Measurements from ENCODE around the gene IVD. TPM values are rescaled to one million over a fixed set of nuclear protein-coding genes. Genes with fewer than 3 reads are reported as not detected.

The IVD gene
- total and polyA plus RNA-seq, 7 experiments from 2014 or later, result 27.1 to 81.8 (median 50.4) TPM

GRCh38 chr15:40435023-40435709, 29.6 kb downstream of the IVD start:
- CTCF ChIA-PET, result interaction anchor here (0.5 to 1.0 kb wide), 2 partner anchors 98 to 590 kb away, joined by 3 read pairs; no protein-coding TSS in a partner anchor
- DNase-seq (no peak), ATAC-seq (no peak)
- Mint-ChIP-seq H3K27me3 (peaks cover 15 to 76% (median 27%) of the 10 kb centered on the region in 5 donors), H3K27ac (peak overlapping the region in 2 of 9 donors; percentile 50 to 51), H3K36me3 (peaks cover 0 to 6% (median 0%) of the 10 kb centered on the region in 5 donors), H3K4me1 (peaks cover 22 to 40% (median 32%) of the 10 kb centered on the region in 7 donors), H3K4me3 (peak overlapping the region in 9 of 10 donors; percentile 72 to 84 (median 76)), H3K9me3 (no peaks in the 10 kb centered on the region)
- intact Hi-C loops (cut with micrococcal nuclease), result no loop called here
- Histone ChIP-seq H3K27ac (ENCODE audit: low read depth, low read length) (no peak overlapping the region), H3K9me3 (ENCODE audit: control insufficient read depth in 2 of 3, low read length in 3 of 3) (no peaks in the 10 kb centered on the region), H3K27me3 (ENCODE audit: control insufficient read depth in 2 of 2, insufficient read depth in 2 of 2, low read length in 2 of 2) (peaks cover 0 to 5% of the 10 kb centered on the region in 2 donors), H3K4me1 (ENCODE audit: control insufficient read depth in 2 of 2, insufficient read depth in 2 of 2, low read length in 2 of 2) (peaks cover 15 to 28% of the 10 kb centered on the region in 2 donors), H3K36me3 (ENCODE audit: control insufficient read depth in 2 of 3, insufficient read depth in 3 of 3, low read length in 3 of 3) (no peaks in the 10 kb centered on the region), H3K4me3 (ENCODE audit: low read length) (peak overlapping the region; percentile 48)
- POLR2A ChIA-PET, result interaction anchor here (1.0 to 1.3 kb wide), 2 partner anchors 30 to 128 kb away, joined by 3 read pairs; partner anchors contain the start of gene IVD

GRCh38 chr15:40435710-40436089, 30.1 kb downstream of the IVD start:
- Mint-ChIP-seq H3K4me1 (peaks cover 24 to 41% (median 32%) of the 10 kb centered on the region in 7 donors), H3K36me3 (peaks cover 0 to 6% (median 0%) of the 10 kb centered on the region in 5 donors), H3K9me3 (no peaks in the 10 kb centered on the region), H3K27ac (peak overlapping the region in 2 of 9 donors; percentile 50 to 51), H3K27me3 (peaks cover 15 to 79% (median 27%) of the 10 kb centered on the region in 5 donors), H3K4me3 (peak overlapping the region; percentile 10 to 84 (median 75))
- DNase-seq (no peak), ATAC-seq (no peak)
- no peak overlapping the region for H3K27ac ChIP-seq (ENCODE audit: low read depth, low read length)
- H3K4me1 ChIP-seq (ENCODE audit: control insufficient read depth in 2 of 2, insufficient read depth in 2 of 2, low read length in 2 of 2), result peaks cover 15 to 28% of the 10 kb centered on the region in 2 donors
- CTCF ChIA-PET, result no interaction called here
- intact Hi-C loops (cut with micrococcal nuclease), result no loop called here
- POLR2A ChIA-PET, result interaction anchor here (0.7 to 1.3 kb wide), 4 partner anchors 15 to 129 kb away, joined by 3 read pairs; partner anchors contain the start of gene IVD
- H3K9me3 ChIP-seq (ENCODE audit: control insufficient read depth in 2 of 3, low read length in 3 of 3), result no peaks in the 10 kb centered on the region
- peak overlapping the region; percentile 48 for H3K4me3 ChIP-seq (ENCODE audit: low read length)
- peaks cover 0 to 5% of the 10 kb centered on the region in 2 donors for H3K27me3 ChIP-seq (ENCODE audit: control insufficient read depth in 2 of 2, insufficient read depth in 2 of 2, low read length in 2 of 2)
- H3K36me3 ChIP-seq (ENCODE audit: control insufficient read depth in 2 of 3, insufficient read depth in 3 of 3, low read length in 3 of 3), result no peaks in the 10 kb centered on the region

GRCh38 chr15:40436116-40436891, 30.7 kb downstream of the IVD start:
- peak overlapping the region in 3 of 9 donors; percentile 38 to 50 (median 41) for H3K27ac Mint-ChIP-seq
- Histone ChIP-seq H3K9me3 (ENCODE audit: control insufficient read depth in 2 of 3, low read length in 3 of 3) (no peaks in the 10 kb centered on the region), H3K27ac (ENCODE audit: low read depth, low read length) (no peak overlapping the region), H3K4me1 (ENCODE audit: control insufficient read depth in 2 of 2, insufficient read depth in 2 of 2, low read length in 2 of 2) (peaks cover 15 to 28% of the 10 kb centered on the region in 2 donors), H3K4me3 (ENCODE audit: low read length) (peak overlapping the region; percentile 48), H3K36me3 (ENCODE audit: control insufficient read depth in 2 of 3, insufficient read depth in 3 of 3, low read length in 3 of 3) (no peaks in the 10 kb centered on the region), H3K27me3 (ENCODE audit: control insufficient read depth in 2 of 2, insufficient read depth in 2 of 2, low read length in 2 of 2) (peaks cover 0 to 5% of the 10 kb centered on the region in 2 donors)
- intact Hi-C loops (cut with micrococcal nuclease), result no loop called here
- no peak for ATAC-seq
- H3K4me3 Mint-ChIP-seq, result peak overlapping the region; percentile 53 to 84 (median 74)
- no peak for DNase-seq
- POLR2A ChIA-PET, result interaction anchor here (0.7 to 1.1 kb wide), 3 partner anchors 14 to 129 kb away, joined by 3 read pairs; no protein-coding TSS in a partner anchor
- H3K9me3 Mint-ChIP-seq, result no peaks in the 10 kb centered on the region
- H3K4me1 Mint-ChIP-seq, result peaks cover 24 to 41% (median 32%) of the 10 kb centered on the region in 7 donors
- peaks cover 15 to 79% (median 27%) of the 10 kb centered on the region in 5 donors for H3K27me3 Mint-ChIP-seq
- H3K36me3 Mint-ChIP-seq, result peaks cover 0 to 6% (median 0%) of the 10 kb centered on the region in 5 donors
- CTCF ChIA-PET, result interaction anchor here (0.7 kb wide), 1 partner anchor 12 kb away, joined by 3 read pairs; no protein-coding TSS in a partner anchor

- Mint-ChIP-seq H3K9me3 (no peaks in the 10 kb centered on the region), H3K4me1 (peaks cover 24 to 41% (median 32%) of the 10 kb centered on the region in 7 donors), H3K27ac (peak overlapping the region in 1 of 9 donors; percentile 38), H3K36me3 (peaks cover 0 to 6% (median 0%) of the 10 kb centered on the region in 5 donors), H3K27me3 (peaks cover 15 to 81% (median 27%) of the 10 kb centered on the region in 5 donors), H3K4me3 (peak overlapping the region; percentile 53 to 84 (median 74))
- H3K36me3 ChIP-seq (ENCODE audit: control insufficient read depth in 2 of 3, insufficient read depth in 3 of 3, low read length in 3 of 3), result no peaks in the 10 kb centered on the region
- H3K4me1 ChIP-seq (ENCODE audit: control insufficient read depth in 2 of 2, insufficient read depth in 2 of 2, low read length in 2 of 2), result peaks cover 15 to 28% of the 10 kb centered on the region in 2 donors
- H3K9me3 ChIP-seq (ENCODE audit: control insufficient read depth in 2 of 3, low read length in 3 of 3), result no peaks in the 10 kb centered on the region
- H3K27me3 ChIP-seq (ENCODE audit: control insufficient read depth in 2 of 2, insufficient read depth in 2 of 2, low read length in 2 of 2), result peaks cover 0 to 5% of the 10 kb centered on the region in 2 donors
- no peak overlapping the region for H3K27ac ChIP-seq (ENCODE audit: low read depth, low read length)
- H3K4me3 ChIP-seq (ENCODE audit: low read length), result peak overlapping the region; percentile 48
- ChIA-PET CTCF (interaction anchor here (0.7 to 1.1 kb wide), 2 partner anchors 13 to 20 kb away, joined by 3 read pairs; no protein-coding TSS in a partner anchor), POLR2A (interaction anchor here (1.1 kb wide), 1 partner anchor 13 kb away, joined by 3 read pairs; no protein-coding TSS in a partner anchor)
- DNase-seq, result no peak
- ATAC-seq, result no peak
- intact Hi-C loops (cut with micrococcal nuclease), result no loop called here
Observed at GRCh38 chr15:40436892-40437751, 31.5 kb downstream of the IVD start.

GRCh38 chr15:40437752-40438687, 32.4 kb downstream of the IVD start:
- intact Hi-C loops (cut with micrococcal nuclease), result no loop called here
- Mint-ChIP-seq H3K9me3 (no peaks in the 10 kb centered on the region), H3K36me3 (peaks cover 0 to 8% (median 0%) of the 10 kb centered on the region in 5 donors), H3K4me3 (peak overlapping the region in 7 of 10 donors; percentile 21 to 76 (median 57)), H3K4me1 (peaks cover 31 to 50% (median 41%) of the 10 kb centered on the region in 7 donors), H3K27me3 (peaks cover 15 to 84% (median 27%) of the 10 kb centered on the region in 5 donors), H3K27ac (peak overlapping the region in 4 of 9 donors; percentile 21 to 50 (median 32))
- Histone ChIP-seq H3K4me3 (ENCODE audit: low read length) (no peak overlapping the region), H3K27ac (ENCODE audit: low read depth, low read length) (no peak overlapping the region), H3K27me3 (ENCODE audit: control insufficient read depth in 2 of 2, insufficient read depth in 2 of 2, low read length in 2 of 2) (peaks cover 0 to 5% of the 10 kb centered on the region in 2 donors), H3K9me3 (ENCODE audit: control insufficient read depth in 2 of 3, low read length in 3 of 3) (no peaks in the 10 kb centered on the region), H3K36me3 (ENCODE audit: control insufficient read depth in 2 of 3, insufficient read depth in 3 of 3, low read length in 3 of 3) (no peaks in the 10 kb centered on the region), H3K4me1 (ENCODE audit: control insufficient read depth in 2 of 2, insufficient read depth in 2 of 2, low read length in 2 of 2) (peaks cover 24 to 36% of the 10 kb centered on the region in 2 donors)
- ATAC-seq (no peak), DNase-seq (no peak)
- ChIA-PET CTCF (interaction anchor here (1.1 kb wide), 1 partner anchor 19 kb away, joined by 3 read pairs; no protein-coding TSS in a partner anchor), POLR2A (interaction anchor here (1.3 kb wide), 1 partner anchor 32 kb away, joined by 4 read pairs; no protein-coding TSS in a partner anchor)
